ENCODE results near the gene ZNF804A. TPM values are rescaled to one million over a fixed set of nuclear protein-coding genes. Genes with fewer than 3 reads are reported as not detected.

Gene ZNF804A
- total and polyA plus RNA-seq, 9 donors: 0.07 to 0.28 (median 0.18) TPM; not detected in 3

DNA sequence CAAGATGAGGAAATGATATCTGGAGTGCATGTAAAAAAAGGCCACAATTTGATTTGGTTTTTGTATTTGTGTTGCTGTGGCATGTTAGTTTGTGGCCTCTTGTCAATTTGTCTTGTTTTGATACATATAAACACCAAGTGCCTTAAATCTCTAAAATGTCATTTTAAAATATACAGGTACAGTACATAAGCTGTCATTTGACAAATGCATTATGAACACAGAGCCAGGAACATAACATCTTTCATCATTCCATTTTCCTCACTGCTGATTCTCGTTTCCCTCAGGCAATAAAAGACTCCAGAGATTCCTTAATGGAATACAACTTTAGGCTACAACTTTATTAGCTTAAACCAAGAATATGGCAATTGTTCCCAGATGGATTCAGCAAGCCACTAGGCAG is 217.5 kb downstream of the ZNF804A start:
- H3K27me3 ChIP-seq: no peaks in the 10 kb centered on the region
- no peak for DNase-seq
- H3K27ac ChIP-seq: no peak overlapping the region
- intact Hi-C loops (cut with DNase I): no loop called here
- WGBS, 3 donors: 68 to 82% (median 74%) methylated on average over 1 of the region's 1 CpG
- no peaks in the 10 kb centered on the region for H3K4me1 ChIP-seq (ENCODE audit: insufficient read depth)
- no peak overlapping the region for H3K4me3 ChIP-seq
- no peak for TF ChIP-seq EP300 (IDR thresholded peaks at IDR 0.05)
- TF ChIP-seq, protein P1, sequence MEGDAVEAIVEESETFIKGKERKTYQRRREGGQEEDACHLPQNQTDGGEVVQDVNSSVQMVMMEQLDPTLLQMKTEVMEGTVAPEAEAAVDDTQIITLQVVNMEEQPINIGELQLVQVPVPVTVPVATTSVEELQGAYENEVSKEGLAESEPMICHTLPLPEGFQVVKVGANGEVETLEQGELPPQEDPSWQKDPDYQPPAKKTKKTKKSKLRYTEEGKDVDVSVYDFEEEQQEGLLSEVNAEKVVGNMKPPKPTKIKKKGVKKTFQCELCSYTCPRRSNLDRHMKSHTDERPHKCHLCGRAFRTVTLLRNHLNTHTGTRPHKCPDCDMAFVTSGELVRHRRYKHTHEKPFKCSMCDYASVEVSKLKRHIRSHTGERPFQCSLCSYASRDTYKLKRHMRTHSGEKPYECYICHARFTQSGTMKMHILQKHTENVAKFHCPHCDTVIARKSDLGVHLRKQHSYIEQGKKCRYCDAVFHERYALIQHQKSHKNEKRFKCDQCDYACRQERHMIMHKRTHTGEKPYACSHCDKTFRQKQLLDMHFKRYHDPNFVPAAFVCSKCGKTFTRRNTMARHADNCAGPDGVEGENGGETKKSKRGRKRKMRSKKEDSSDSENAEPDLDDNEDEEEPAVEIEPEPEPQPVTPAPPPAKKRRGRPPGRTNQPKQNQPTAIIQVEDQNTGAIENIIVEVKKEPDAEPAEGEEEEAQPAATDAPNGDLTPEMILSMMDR (IDR thresholded peaks at IDR 0.05): no peak
- TF ChIP-seq POLR2A (IDR thresholded peaks at IDR 0.05): no peak
- no peaks in the 10 kb centered on the region for H3K36me3 ChIP-seq
- H3K9me3 ChIP-seq: no peaks in the 10 kb centered on the region

DNA sequence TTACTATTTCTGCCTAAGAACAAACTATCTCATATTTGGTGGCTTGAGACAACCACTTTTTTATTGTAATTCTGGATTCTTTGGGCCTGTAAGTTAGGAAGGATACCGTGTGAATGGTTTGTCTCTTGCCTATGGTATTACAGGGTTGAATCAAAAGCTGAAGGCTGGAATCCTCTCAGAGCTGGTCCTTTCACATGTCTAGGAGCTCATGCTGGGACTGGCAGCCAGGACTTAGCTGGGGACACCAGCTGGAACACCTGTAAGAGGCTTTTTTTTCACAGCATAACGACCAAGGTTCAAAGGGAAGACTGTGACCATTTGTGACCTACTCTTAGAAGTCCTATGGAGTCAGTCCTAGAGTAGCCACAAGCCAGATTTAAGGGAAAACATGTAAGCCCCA is 226.3 kb downstream of the ZNF804A start:
- no peak for TF ChIP-seq EP300 (IDR thresholded peaks at IDR 0.05)
- TF ChIP-seq, protein P1 (IDR thresholded peaks at IDR 0.05): no peak
- no peak for TF ChIP-seq POLR2A (IDR thresholded peaks at IDR 0.05)
- DNase-seq: no peak
- Histone ChIP-seq H3K4me3 (no peak overlapping the region), H3K27ac (no peak overlapping the region), H3K27me3 (no peaks in the 10 kb centered on the region), H3K36me3 (no peaks in the 10 kb centered on the region), H3K9me3 (no peaks in the 10 kb centered on the region), H3K4me1 (ENCODE audit: insufficient read depth) (no peaks in the 10 kb centered on the region)
- intact Hi-C loops (cut with DNase I): no loop called here
- 54 to 62% (median 56%) methylated on average over 2 of the region's 2 CpGs for WGBS, 3 donors

DNA sequence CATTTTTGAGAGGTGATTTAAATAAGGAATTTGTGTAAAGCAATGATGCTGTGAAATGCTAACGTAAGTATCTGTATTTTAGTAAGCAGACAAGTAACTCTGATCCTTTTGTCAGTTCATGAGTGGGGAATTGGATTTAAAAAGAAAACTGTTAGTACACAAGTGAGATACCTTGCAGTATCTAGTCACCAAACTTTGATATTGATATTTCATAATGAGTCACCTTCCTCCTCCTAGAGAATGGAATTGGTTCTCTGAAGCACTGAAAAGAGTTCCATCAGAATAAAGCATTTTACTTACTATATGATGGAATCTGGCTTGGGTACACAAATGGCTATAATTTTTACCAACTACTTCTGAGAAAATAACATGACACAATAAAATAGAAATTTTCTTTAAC is 232.2 kb downstream of the ZNF804A start:
- H3K27ac ChIP-seq: no peak overlapping the region
- no peaks in the 10 kb centered on the region for H3K4me1 ChIP-seq (ENCODE audit: insufficient read depth)
- H3K27me3 ChIP-seq: no peaks in the 10 kb centered on the region
- no peak for DNase-seq
- H3K9me3 ChIP-seq: no peaks in the 10 kb centered on the region
- WGBS, 3 donors: 89 to 94% (median 92%) methylated on average over 1 of the region's 1 CpG
- intact Hi-C loops (cut with DNase I): no loop called here
- H3K36me3 ChIP-seq: no peaks in the 10 kb centered on the region
- no peak overlapping the region for H3K4me3 ChIP-seq
- no peak for TF ChIP-seq EP300 (IDR thresholded peaks at IDR 0.05)
- TF ChIP-seq, protein P1 (IDR thresholded peaks at IDR 0.05): no peak
- no peak for TF ChIP-seq POLR2A (IDR thresholded peaks at IDR 0.05)

DNA sequence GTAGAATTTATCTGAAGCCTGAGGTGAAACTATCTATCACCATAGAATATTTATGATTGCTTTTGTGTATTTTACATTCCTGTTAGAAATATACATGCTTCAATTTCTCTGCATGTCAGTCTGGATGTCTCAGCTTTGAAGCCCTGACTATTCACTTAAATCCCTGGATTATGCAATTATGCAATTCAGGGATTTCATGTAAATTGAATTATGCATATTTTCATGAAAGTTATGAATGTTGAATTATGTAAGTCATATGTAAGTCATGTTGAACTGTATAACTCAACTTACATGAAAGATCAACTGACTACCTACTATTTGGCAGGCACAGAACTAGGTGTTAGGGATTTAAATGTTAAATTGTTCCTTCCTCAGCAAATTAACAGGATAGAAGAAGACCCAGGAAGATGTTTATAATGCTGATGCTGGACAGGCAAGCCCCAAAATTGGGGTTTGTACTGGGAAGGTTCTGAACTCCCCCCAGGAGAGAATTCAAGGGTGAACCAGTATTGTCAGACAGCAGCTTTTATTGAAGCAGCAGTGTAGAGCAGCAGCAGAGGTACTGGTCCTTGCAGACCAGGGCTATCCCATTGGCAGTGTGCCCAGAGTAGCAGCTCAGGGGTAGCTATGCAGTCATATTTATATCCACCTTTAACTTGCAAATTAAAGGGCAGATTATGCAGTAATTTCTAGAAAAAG is 236.5 kb downstream of the ZNF804A start:
- no peak for TF ChIP-seq POLR2A (IDR thresholded peaks at IDR 0.05)
- TF ChIP-seq, protein P1 (IDR thresholded peaks at IDR 0.05): no peak
- TF ChIP-seq EP300 (IDR thresholded peaks at IDR 0.05): no peak
- Histone ChIP-seq H3K27ac (no peak overlapping the region), H3K36me3 (no peaks in the 10 kb centered on the region), H3K4me3 (no peak overlapping the region), H3K9me3 (no peaks in the 10 kb centered on the region), H3K4me1 (ENCODE audit: insufficient read depth) (no peaks in the 10 kb centered on the region), H3K27me3 (no peaks in the 10 kb centered on the region)
- DNase-seq: peak in 3 of 5 donors; percentile 6 to 18 (median 13)
- intact Hi-C loops (cut with DNase I): no loop called here
